Activated CD4-positive, CD25-positive, alpha-beta regulatory T cell (primary cell): ENCODE measurements around the gene KLHL11.
"Not testable (repeated sequence)": the region's sequence is repeated elsewhere in the genome, so short reads cannot be mapped to it uniquely, and the experiment has no call there.

Source experiments
- DNase-seq, 4 experiments: peaks; one replicate each; lab custom pipeline; 2025; lab: John Stamatoyannopoulos, UW

KLHL11 gene

DNA sequence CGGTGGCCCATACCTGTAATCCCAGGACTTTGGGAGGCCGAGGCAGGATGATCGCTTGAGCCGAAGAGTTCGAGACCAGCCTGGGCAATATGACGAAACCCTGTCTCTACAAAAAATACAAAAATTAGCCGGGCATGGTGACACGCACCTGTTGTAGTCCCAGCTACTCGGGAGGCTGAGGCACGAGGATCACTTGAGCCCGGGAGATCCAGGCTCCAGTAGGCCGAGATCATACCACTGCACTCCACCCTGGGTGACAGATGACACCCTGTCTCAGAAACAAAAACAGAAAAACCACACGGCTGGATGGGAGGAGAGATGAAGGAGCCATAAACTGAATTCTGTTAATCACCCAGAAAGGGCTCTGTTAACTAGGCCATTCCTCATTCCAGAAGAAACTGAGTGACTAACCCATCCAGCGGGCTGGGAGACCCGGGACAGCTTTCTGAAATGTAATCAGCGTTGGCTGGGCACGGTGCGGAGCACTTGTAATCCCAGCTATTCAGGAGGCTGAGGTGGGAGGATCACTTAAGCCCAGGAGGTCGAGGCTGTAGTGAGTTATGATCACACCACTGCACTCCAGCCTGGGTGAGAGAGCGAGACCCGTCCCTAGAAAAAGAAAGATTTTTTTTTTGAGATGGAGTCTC is 28.6 kb downstream of the KLHL11 start:
- DNase-seq = no peak

- peak; percentile 13 to 31 (median 18) for DNase-seq
Measured at GRCh38 chr17:41835800-41836549, 29.2 kb downstream of the KLHL11 start, which contains the start of gene NT5C3B. NT5C3B (minus strand) TSS chr17:41836232; CDS start chr17:41836193, 39 bp downstream.

- DNase-seq = no peak
Measured at GRCh38 chr17:41835214-41835799, 29.9 kb downstream of the KLHL11 start.

- not testable (repeated sequence) for DNase-seq
Measured at GRCh38 chr17:41829961-41830360, 35.3 kb downstream of the KLHL11 start.

GRCh38 chr17:41825175-41825845 is 39.9 kb downstream of the KLHL11 start:
- no peak for DNase-seq

- no peak for DNase-seq
Measured at GRCh38 chr17:41824086-41824485, 41.1 kb downstream of the KLHL11 start.

DNA sequence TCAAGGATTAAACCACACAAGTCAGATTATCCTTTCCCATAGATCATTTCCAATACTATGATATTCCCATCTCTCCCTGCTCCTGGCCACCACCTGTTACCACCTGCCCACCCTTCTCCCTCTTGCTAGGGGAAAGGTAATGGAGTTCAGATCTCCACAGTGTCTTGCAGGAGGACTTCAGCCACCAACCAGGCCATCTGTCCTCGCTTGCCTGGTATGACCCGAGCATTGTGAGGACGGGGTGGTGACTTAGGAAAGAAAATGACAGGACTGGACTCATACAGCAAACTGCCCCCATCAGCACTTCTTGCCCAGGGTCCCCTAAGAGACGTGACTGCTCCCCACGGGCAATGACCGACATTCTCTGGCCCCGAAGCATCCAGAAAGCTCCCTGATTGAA is 41.6 kb downstream of the KLHL11 start:
- DNase-seq = no peak

DNA sequence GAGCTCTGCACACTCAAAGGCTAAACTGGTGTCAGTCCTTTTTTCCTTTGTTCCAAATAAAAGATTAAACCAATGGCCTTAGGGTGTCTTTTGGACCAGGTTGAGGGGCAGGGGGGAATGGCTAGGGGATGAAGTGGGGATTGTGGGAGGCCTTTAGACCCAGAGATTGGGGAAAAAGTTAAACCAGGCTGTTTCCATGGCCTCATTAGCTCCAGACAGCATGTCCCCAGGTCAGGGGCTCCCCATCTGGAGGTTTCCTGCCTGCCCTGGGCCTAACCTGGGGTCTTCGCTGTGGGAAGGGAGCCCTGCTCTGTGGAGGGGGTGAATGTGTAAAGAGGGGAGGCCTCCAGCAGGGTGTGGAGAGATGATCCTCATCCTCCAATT is 42.1 kb downstream of the KLHL11 start:
- no peak for DNase-seq

DNA sequence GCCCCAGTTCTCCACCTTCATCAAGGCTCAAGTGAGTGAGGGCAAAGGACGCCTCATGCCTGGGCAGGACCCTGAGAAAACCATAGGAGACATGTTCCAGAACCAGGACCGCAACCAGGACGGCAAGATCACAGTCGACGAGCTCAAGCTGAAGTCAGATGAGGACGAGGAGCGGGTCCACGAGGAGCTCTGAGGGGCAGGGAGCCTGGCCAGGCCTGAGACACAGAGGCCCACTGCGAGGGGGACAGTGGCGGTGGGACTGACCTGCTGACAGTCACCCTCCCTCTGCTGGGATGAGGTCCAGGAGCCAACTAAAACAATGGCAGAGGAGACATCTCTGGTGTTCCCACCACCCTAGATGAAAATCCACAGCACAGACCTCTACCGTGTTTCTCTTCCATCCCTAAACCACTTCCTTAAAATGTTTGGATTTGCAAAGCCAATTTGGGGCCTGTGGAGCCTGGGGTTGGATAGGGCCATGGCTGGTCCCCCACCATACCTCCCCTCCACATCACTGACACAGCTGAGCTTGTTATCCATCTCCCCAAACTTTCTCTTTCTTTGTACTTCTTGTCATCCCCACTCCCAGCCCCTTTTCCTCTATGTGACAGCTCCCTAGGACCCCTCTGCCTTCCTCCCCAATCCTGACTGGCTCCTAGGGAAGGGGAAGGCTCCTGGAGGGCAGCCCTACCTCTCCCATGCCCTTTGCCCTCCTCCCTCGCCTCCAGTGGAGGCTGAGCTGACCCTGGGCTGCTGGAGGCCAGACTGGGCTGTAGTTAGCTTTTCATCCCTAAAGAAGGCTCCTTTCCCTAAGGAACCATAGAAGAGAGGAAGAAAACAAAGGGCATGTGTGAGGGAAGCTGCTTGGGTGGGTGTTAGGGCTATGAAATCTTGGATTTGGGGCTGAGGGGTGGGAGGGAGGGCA is 42.7 kb downstream of the KLHL11 start:
- DNase-seq = no peak

GRCh38 chr17:41821776-41822175 is 43.4 kb downstream of the KLHL11 start:
- DNase-seq = no peak

GRCh38 chr17:41818024-41818423 is 47.2 kb downstream of the KLHL11 start:
- no peak for DNase-seq

DNA sequence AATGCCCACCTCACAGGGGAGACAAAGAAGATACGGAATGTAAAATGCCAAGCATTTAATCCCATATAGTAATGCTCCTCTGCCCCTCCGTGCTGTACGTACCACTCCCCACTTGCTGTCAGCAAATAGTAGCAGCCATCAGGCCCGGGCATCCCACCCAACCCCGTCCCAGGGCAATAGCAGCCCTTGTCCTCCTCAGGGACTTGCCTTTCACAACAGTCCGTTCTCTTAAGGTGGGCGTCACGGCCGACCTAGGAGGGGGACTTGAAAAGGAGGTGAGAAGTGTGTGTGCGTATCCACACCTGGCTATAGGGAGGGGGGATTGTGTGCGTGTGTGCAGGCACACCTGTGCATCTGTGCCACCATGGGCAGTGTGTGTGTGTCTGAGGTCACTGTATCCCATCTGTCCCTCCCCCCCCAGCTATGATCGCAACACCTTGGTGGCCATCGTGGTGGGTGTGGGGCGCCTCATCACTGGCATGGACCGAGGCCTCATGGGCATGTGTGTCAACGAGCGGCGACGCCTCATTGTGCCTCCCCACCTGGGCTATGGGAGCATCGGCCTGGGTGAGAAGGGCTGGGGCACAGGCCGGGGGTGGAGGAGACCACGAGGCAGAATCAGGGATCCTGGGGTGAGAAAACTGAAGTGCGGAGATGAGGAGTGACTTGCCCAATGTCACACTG is 48.4 kb downstream of the KLHL11 start:
- DNase-seq = no peak

DNA sequence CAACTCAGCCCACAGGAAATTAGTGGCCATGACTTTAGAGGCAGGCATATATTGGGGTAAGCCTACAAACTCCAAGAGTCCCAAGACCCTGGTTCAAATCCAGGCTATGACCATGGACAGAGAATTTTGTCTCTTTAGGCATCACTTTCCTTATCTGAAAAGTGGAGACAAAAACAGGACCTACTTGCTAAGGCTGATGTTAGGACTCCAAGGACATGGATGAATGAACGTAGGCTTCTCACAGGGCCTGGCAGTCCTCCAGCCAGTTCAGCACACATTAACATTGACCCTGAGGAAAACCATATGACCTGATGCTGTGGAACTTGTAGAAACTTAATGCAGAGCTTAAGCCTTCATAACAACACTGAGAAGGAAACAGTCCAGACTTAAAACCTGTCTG is 51.0 kb downstream of the KLHL11 start:
- DNase-seq = no peak

- no peak for DNase-seq
Measured at GRCh38 chr17:41813699-41814124, 51.5 kb downstream of the KLHL11 start.

GRCh38 chr17:41813152-41813680 is 52.0 kb downstream of the KLHL11 start:
- DNase-seq = no peak

GRCh38 chr17:41812381-41813151 is 52.7 kb downstream of the KLHL11 start, which contains the start of gene FKBP10:
FKBP10 (plus strand) TSS chr17:41813004; CDS start chr17:41813035, 31 bp downstream.
- DNase-seq = peak in 1 of 4 experiments; percentile 19

DNA sequence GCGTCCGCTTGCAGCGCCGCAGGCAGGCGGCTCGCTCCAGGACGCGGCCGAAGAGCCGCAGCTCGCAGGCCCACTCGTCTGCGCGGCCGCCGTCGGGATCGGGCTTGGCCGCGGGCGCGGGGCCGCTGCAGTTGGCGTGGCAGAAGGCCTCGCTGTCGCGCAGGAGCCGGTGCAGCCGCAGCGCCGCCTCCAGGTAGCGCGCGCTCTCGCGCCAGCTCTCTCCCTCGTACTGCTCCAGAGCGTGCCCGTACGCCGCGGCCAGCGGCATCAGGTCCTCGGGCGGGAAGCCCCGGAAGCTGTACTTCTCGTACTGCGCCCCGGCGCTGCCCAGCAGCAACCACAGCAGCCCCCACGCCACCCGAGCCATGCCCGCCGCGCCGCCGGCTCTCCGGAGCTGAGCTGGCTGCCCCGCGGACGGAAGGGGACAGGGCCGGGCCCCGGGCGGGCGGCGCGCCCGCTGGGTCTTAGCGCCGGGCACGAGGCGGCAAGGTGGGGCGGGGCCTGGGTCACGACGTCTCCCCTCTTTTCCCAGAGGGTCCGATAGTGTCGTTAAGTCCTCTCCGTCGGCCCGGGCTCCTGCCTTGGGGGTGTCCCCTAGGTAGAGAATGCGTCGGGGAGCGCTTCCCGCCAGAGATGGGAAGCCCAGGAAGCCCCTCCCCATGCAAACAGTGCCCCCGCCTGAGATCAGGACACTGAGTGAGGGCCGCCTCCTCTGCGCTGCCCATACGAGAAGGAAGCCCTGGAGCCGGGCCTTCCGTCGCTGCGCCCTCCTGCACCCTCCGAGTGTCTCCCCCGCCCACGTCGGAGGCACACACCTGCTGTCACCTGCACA is 53.5 kb downstream of the KLHL11 start, which contains the start of gene P3H4:
Gene P3H4 (minus strand): TSS at position 401 of the 832 bp plus-strand sequence. CDS start 34 bp downstream, at position 367.
- peak; percentile 29 to 59 (median 50) for DNase-seq
